Hindlimb muscle (tissue), 1 donor: ENCODE measurements around the gene SLC10A2. TPM values are rescaled to one million over a fixed set of nuclear protein-coding genes. Genes with fewer than 3 reads are reported as not detected.

Source experiments
- polyA plus RNA-seq: library from polyadenylated mRNA; unstranded; fragments of 120-200 nt; gene quantifications from one replicate; pipeline ENCODE4 v1.2.1, GENCODE V29; 2013; ENCODE audit not compliant: insufficient read length

SLC10A2 gene
- polyA plus RNA-seq, 1 donor = not detected

Other genes starting within 250 kb of the SLC10A2 start
- gene ERCC5, start 220.4 kb downstream of the SLC10A2 start, polyA plus RNA-seq = 45.5 TPM